PFSK-1 (cell line): ENCODE data around the gene MOGAT1.

Experiments
- FOXP2 ChIP-seq: optimal IDR thresholded peaks from 2 replicates; pipeline ENCODE3; 2011; ENCODE audit warnings: borderline replicate concordance, control low read depth, inconsistent platforms; ENCODE audit not compliant: insufficient read depth; ENCODE audit errors: extremely low read length, extremely low read depth
- POLR2AphosphoS5 ChIP-seq: IDR thresholded peaks from 2 replicates; pipeline ENCODE4 v1.6.1; 2012; ENCODE audit warnings: low read depth, mild to moderate bottlenecking, control low read depth, low read length, moderate library complexity
- SIN3A ChIP-seq: IDR thresholded peaks from 2 replicates; pipeline ENCODE4 v1.6.1; 2012; ENCODE audit warnings: mild to moderate bottlenecking, low read length, moderate library complexity, borderline replicate concordance; ENCODE audit not compliant: insufficient read depth
- TAF1 ChIP-seq: IDR thresholded peaks from 2 replicates; pipeline ENCODE4 v1.6.1; 2012; ENCODE audit warnings: low read length, control low read depth, borderline replicate concordance; ENCODE audit not compliant: insufficient read depth
- TF ChIP-seq, protein P1 (sequence below), 2 experiments: IDR thresholded peaks; 2 replicates each; pipeline versions ENCODE4 v1.6.1 to v1.8.0; 2011 to 2012; ENCODE audit warnings: low read depth in 2 of 2, low read length in 2 of 2, control low read depth in 1 of 2, inconsistent platforms in 1 of 2, mild to moderate bottlenecking in 1 of 2, moderate library complexity in 1 of 2; ENCODE audit not compliant: insufficient read depth in 1 of 2

- TF ChIP-seq TAF1 (no peak), SIN3A (no peak), POLR2AphosphoS5 (no peak), FOXP2 (no peak)
- TF ChIP-seq, protein P1, sequence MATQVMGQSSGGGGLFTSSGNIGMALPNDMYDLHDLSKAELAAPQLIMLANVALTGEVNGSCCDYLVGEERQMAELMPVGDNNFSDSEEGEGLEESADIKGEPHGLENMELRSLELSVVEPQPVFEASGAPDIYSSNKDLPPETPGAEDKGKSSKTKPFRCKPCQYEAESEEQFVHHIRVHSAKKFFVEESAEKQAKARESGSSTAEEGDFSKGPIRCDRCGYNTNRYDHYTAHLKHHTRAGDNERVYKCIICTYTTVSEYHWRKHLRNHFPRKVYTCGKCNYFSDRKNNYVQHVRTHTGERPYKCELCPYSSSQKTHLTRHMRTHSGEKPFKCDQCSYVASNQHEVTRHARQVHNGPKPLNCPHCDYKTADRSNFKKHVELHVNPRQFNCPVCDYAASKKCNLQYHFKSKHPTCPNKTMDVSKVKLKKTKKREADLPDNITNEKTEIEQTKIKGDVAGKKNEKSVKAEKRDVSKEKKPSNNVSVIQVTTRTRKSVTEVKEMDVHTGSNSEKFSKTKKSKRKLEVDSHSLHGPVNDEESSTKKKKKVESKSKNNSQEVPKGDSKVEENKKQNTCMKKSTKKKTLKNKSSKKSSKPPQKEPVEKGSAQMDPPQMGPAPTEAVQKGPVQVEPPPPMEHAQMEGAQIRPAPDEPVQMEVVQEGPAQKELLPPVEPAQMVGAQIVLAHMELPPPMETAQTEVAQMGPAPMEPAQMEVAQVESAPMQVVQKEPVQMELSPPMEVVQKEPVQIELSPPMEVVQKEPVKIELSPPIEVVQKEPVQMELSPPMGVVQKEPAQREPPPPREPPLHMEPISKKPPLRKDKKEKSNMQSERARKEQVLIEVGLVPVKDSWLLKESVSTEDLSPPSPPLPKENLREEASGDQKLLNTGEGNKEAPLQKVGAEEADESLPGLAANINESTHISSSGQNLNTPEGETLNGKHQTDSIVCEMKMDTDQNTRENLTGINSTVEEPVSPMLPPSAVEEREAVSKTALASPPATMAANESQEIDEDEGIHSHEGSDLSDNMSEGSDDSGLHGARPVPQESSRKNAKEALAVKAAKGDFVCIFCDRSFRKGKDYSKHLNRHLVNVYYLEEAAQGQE (IDR thresholded peaks at IDR 0.05; ENCODE audit: insufficient read depth in 1 of 2, low read depth in 2 of 2, low read length in 2 of 2) = no peak
Observed at GRCh38 chr2:222643134-222643533, 28.3 kb upstream of the MOGAT1 start.
